Neural progenitor cell (in vitro differentiated cells): ENCODE measurements around the gene EGFR.

Experiments used
- CTCF ChIP-seq: fragments of 200-600 bp; sonication (generic); IDR thresholded peaks from 2 replicates; pipeline ENCODE4 v1.5.1; 2017; ENCODE audit warnings: antibody characterized with exemption, mild to moderate bottlenecking
- EZH2 ChIP-seq: fragments of 200-600 bp; sonication (generic); IDR thresholded peaks from 2 replicates; pipeline ENCODE4 v1.6.1; 2017; ENCODE audit warnings: antibody characterized with exemption, mild to moderate bottlenecking, moderate library complexity
- EZH2phosphoT487 ChIP-seq: fragments of 200-600 bp; sonication (generic); IDR thresholded peaks from 2 replicates; pipeline ENCODE4 v1.6.1; 2017; ENCODE audit warnings: antibody characterized with exemption

GRCh38 chr7:55101359-55101758 is 82.5 kb downstream of the EGFR start:
- TF ChIP-seq CTCF = no peak
- TF ChIP-seq EZH2 = no peak
- no peak for TF ChIP-seq EZH2phosphoT487
